GM19240 (cell line): ENCODE measurements around the gene SMOC2.
"Not testable (repeated sequence)": the region's sequence is repeated elsewhere in the genome, so short reads cannot be mapped to it uniquely, and the experiment has no call there.

Source experiments
- DNase-seq: peaks from one replicate; pipeline ENCODE4 v3.0.0; 2011; ENCODE audit warnings: low spot score; ENCODE audit not compliant: insufficient read length

Gene SMOC2

DNA sequence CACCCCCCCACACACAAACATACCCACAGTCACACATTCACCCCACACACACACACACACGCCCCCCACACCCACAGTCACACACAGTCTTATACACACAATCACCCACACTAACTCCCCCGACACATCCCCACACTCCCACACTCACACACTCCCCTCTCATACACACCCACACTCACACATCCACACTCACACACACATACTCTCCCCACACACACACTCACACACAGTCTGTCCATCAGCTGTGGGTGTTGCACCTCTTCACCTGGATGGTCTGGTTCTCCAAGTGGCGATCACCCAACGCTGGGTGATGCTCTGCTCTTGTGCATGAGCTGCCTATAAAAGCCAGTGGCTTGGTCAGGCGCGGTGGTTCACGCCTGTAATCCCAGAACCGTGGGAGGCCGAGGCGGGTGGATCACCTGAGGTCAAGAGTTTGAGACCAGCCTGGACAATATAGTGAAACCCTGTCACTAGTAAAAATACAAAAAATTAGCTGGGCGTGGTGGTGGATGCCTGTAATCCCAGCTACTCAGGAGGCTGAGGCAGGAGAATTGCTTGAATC lies 158.9 kb downstream of the SMOC2 start:
- no peak for DNase-seq

DNA sequence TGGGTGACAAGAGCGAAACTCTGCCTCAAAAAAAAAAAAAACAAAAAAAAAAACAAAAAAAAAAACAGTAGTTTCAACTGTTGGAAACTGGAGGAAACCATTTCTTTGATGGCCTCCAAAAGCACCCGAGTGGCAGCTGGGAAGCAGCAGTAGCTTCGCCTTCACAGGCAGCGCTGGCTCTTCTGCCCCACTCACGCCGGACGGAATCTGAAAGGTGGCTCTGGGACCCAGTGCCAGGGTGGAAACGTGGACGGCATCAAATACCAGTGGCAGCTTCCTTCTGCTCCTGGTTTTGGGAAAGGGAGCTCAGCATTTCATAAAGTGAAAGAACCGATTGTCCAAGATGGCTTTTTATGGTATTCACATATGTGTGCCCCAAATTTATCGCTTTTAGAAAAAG lies 159.4 kb downstream of the SMOC2 start:
- DNase-seq: no peak

DNA sequence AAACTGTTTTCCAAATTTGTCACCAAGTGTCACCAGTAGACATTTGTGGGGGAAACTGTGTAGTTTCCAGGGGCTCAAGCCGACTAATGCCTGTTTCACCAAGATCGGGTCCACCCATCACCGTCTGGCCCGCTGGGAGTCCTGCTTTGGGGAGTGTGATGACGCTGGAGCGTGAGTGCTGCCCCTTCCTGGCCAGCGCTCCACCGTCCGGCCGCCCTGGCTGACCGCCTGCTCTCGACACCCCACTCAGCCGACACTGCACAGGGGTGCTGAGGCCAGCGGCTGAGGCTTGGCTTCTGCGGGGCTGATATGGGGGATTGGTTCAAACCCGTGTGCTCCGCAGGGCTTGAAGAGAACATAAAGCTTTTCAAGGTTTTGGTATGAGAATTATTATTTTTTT lies 160.1 kb downstream of the SMOC2 start:
- DNase-seq: no peak

DNA sequence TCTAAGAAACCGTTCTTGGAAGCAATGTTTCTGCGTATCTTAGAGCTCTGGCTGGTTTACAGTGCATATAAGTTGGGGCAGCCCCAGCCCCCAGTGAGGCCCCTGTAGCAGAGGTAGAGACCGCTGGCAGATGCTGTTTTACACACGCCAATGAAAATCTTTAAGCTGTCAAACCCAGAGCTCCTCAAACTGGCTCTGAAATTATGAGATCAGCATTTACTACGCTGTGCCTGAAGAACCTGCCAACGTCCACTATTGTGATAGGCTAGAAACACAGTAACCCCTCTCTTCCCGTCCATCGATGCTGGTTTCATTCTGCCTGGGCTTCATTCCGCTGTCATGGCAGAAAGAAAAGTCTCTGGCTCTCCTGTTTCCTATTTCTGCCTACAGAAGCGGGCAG lies 160.6 kb downstream of the SMOC2 start:
- DNase-seq: no peak

DNA sequence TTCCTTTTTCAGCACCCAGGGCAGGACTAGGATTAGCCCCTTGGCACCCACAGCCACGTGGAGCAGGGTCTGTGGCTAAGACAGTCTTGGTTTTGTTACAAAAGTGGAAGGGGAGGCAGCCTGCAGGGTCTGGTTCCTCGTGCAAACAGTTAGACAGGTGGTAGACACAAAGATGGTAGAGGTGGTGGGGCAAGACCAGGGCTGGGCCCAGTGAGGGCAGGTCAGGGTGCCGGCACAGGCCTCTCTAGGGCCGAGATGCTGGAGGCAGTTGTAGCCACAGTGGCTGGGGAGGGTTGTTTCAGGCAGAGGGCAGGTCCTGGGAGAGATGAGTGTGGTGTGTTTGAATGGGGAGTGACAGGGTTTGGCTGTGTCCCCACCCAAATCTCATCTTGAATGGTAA lies 161.6 kb downstream of the SMOC2 start:
- no peak for DNase-seq

DNA sequence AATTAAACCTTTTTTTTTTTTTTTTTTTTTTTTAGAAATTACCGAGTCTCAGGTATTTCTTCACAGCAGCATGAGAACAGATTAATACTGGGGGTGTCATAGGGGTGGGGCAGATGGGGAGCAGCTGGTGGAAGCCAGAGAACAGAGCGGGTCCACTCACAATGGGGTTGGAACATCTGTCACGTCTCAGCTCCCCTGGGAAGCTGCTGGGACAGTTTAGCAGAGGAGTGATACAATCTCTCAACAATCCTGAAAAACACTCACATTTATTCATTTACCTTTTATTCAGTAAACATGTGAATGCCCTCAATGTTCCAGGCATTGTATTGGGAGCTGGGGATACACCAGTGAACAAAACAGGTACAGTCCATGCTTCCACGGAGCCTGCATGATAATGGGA lies 162.2 kb downstream of the SMOC2 start:
- DNase-seq: no peak

DNA sequence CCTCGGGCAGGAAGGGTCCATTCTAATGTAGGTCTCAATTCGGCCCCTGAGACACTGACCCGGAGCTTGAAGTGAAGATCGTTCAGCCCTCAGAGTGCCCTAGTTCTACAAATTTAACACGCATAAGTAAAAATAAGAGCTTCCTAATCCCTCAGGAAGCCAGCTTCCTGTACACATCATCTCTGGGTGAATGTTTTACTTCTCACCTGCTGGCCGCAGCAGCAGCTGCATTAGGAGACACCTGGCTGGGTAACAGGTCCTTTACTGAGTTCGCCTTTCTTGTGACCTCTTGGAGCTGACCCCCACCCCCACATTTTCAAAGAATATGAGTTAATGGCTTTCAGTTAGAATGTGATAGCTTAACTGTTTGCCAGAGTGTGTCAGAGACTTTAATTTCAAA lies 165.0 kb downstream of the SMOC2 start:
- DNase-seq: no peak

DNA sequence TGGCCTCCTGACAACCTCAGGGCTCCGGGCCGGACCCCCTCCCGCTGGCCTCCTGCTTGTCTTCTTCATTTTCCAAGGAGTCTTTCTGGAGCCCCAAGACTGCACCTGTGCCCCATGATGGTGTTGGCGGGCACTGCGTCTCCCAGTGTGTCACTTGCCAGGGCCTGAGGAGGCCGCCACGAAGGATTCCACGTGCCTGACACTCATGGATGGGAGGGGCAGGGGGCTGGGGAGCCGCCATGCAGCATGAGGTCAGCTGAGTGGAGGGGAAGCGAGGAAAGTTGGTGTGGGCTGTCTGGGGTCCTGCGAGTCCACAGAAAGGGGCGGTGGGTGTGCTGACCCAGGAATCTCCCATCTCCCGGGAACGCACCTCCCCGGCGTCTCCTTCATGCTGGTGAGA lies 165.7 kb downstream of the SMOC2 start:
- no peak for DNase-seq

DNA sequence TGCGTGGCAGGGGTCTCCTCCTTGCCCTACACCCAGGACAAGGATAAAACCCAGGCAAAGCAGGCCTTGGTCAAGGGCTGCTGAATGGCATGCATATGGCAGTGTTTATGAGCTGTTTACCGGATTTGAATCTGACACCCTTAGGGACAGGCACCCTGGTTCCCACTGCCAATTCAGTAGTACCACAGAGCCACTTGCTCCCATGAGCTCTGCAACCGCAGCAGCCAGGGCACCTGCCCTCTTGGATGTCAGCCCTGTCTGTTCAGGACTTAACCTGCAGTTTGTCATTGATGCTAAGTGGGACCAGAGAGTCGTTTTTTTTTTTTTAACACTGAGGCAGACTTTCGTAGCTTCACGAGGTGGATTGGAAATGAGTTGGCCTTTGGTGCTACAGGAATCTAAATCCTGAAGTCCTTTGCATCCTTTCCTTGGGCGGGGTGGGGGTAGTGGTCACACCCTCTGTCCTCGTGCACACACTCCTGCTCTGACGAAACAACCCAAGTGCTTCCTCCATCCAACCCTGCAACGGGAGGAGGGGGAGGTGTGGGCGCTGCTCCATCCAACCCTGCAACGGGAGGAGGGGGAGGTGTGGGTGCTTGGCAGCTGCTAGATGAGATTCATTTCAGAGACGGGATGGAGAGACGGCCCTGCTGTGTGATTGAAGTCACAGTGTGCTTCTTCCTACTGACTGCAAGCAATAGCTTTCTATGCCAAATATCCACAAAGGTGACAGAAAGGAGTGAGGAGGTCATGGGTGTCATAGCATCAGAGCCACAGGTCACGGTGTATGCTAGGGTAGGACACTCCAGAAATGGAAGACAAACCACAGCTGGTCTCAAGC lies 166.5 kb downstream of the SMOC2 start:
- no peak for DNase-seq

DNA sequence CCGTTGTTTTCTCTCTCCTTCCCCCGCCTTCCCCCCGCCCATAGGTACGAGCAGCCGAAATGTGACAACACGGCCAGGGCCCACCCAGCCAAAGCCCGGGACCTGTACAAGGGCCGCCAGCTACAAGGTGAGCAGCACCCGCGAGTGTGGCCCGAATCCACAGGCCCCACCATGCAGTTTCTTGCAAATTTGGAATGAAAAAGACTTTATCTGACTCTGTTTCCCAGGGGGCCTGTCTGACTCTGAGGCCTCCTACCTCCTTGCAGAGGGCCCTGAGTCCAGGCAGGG lies 167.1 kb downstream of the SMOC2 start:
- no peak for DNase-seq

DNA sequence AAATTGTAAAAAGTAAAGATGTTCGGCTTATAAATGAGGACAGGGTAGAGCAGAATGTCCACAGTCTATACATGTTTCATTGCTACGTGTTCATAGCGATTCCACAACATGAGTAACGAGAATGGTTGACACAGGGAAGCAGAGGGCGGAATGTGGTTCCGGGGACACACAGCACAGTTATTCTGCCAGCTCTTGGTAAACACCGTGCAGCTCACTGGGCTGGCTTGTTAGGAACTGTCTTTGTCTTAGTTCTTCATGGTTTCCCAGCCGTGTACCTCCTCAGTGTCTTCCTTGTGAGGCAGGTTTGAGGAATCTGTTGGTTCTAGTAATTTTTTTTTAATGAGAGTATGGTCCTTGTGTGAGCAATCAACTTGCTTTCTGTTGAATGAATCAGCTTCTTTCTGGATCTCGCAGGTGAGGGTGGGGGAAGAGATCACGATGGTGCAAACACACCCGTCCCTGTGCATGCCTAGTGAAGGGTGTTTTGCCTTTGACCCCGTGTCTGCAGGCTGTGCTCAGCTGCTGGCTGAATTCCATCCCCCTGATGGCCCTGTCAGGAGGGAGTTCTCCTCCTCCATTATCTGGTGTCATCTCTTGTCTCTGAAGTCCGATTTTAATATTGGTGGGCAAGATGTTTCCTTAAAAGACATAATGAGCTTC lies 168.2 kb downstream of the SMOC2 start:
- DNase-seq: no peak

DNA sequence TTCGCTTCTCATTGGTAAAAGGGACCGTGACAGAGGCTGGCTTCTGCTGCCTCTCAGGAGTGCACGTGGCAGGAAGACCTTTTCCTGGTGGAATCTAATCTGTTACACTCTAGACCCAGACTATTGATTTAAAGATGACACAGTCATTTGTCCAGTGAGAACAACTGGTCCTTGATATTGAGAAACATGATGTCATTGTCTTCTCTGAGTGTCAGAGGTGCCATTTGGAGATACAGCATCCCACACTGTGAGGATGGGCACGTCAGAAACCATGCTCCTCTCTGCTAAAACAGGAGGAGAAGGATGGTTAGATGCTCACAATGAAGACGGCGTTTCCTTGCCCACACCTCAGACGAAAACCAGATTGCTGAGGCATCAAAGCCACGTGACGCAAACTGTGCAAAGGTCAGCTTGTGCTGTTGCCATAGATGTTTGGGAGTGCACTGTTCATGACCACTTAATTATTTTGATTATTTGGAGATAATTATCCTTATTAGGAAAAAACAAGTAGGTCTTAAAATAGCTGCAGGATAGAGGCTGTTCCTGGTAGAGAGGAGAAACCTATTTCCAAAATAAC lies 169.0 kb downstream of the SMOC2 start:
- DNase-seq: no peak

DNA sequence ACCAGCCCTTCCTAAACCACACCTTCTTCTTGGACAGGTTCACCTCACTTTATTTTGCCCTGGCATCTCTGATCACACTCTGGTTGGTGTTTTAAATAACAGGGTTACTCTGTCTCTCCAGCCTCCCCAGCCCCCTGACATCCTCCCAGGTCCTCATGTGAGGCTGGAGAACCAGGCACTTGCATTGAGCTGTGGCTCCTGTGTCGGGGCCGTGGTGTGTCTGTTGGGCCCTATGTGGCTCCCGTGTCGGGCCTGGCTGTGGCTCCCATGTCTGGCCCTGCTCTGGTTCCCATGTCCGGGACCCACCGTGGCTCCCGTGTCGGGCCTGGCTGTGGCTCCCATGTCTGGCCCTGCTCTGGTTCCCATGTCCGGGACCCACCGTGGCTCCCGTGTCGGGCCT lies 170.0 kb downstream of the SMOC2 start:
- DNase-seq: not testable (repeated sequence)

DNA sequence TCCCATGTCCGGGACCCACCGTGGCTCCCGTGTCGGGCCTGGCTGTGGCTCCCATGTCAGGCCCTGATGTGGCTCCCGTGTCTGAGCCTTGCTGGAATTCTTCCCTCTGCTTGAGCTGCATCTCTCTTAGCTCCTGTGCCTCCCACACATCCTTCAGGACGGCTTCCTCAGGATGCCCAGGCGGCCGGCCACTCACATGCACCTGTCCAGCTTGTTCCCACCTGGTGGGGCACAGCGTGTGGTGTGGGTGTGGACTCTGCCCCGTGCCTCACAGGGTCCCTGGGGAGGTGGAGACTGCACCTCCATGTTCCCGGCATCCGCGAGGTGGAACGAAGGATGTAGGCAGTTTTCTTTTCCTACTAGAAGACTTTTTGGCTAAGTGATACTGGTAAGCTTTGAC lies 170.7 kb downstream of the SMOC2 start:
- no peak for DNase-seq

DNA sequence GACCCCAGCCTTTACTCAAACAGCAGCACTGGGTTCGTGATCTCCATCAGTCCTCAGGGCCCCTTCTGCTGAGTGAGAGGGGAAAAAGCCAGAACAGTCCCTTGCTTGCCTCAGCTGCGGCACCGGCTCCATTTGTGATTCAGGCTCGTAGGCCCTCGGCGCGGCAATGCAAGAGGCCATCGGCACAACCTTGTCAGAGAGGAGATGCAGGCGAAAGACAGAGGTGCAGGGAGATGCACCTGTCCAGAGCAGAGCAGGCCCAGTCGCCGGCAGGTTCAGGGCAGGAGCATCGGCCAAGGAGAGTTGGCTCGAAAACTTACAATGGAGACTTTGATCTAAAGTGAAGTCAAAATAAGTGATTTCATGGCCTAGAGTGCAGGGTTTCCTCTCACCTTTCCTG lies 171.6 kb downstream of the SMOC2 start:
- no peak for DNase-seq

DNA sequence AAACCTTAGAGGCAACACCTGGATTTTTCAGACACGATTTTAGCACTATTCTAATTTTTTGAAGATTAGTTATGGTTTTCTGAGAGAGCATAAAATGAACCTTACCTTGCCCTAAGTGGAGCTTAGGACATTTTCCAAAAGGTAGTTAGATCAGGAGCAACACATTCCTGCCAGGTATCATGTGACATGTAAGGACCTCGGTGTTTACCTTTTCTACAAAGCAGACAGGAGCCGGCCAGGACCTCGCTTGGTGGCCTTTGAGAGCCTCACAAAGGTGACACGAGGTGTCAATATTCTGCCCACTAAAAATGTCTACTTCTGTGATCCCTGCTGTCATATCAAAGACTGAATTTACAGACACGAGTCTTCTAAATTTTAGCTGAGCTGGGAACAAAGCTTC lies 174.9 kb downstream of the SMOC2 start:
- DNase-seq: no peak

DNA sequence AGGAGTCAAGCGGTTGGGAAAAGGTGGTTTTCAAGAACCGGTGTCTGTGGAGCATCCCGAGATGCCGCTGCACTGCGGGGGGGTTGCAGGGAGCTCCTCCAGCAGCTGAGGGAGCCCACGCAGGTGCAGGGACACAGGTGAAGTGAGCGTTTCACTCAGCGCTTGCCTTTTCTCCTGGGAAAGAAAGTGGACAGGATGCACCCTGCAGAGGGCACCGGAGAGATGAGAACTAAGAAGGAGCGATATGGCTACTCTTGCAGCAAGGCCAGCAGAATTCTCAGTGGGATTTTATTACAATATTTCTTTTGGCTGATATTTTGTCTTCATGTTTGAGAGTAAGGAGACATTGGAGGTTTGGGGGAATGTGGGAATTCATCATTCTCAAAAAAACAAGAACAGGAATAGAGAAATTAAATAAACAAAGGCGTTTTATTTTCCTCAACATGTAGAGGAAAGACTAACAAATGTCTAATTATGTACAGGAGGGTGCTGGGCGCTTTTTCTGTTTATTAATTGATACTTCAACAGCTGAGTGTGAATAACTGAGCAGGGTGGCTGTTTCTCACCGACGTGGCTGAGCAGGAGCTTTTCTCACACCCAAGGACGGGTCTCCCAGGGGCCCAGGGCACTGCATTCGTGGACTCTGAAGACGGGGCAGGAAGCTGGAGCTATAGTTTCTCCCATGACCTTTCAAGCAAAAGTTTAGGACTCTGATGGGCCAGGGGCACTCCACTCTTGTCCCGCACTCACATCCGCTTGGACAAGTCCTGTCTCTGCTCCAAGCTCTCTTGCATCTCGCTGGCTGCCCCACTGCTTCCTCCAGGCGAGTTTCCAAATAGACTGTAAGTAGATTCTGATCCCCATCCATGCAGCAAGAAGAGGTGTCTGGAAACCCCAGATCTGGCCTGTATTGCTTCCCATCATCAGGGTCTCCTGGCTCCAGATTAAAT lies 176.1 kb downstream of the SMOC2 start:
- no peak for DNase-seq

DNA sequence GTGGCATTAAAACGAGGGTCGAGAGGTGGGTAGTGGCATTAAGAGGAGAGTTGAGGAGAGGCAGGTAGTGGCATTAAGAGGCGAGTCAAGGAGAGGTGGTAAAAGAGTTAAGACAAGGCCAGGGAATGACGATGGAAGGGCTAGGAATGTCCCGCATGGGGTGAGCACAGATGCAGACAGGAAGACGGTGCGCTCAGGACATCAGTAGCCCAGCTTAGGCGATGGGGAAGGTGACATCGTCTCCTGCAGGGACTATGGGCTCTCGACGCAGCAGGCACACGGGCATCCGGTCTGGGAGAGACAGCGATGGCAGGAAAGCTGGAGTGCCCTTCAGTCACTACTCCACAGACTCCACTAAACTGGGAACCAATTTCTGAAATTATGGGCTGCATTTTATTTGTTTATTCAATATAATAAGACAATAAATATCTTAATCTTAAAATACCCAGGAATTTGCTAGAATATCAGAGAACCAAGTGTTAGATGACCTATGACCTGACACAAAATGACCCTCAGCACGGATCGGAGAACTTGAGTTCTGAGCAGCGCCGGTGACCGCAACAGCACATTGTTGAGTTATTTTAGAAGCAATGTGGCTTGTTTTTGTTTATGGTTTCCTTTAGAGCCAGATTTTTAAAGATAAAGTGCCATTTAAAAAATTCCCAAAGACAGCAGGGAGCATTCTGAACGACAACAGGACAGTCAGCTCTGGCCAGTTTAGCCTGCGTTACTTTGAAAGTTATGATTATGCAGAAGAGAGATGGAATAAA lies 177.7 kb downstream of the SMOC2 start:
- no peak for DNase-seq

DNA sequence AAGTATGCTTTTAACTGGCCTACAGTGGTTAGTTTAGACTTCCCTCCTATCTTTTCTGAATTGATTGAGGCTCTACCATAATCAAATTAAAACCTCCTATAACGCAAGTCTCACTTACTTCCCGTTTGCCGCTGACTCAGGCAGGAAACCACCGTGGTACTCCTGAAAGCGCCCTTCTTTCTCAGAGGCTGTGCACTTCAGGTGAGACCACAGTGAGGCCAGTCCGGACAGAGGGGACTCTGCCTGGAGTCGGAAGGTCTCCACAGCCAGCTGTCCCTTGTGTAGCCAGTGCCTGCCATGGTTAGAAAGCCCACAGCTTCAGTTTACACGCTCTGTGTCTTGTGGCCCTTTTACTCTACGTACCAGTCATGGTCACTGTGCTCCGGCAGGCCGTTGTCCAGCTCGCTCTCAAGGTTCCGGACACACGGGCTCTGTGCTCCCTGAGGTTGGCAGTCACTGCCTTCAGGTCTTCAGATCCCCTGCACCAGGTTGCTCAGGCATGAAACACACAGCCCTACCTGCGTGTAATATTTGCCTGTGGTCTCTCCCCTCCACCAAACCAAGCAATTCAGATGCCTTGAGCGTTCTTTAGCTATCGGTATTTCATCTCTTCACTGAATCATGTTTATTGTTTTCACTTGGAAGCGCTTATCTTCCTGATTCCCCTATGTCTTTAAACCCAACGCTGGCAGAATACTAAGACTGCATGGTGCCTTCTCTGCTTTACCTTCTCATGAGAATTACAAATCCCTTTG lies 178.8 kb downstream of the SMOC2 start:
- DNase-seq: no peak

DNA sequence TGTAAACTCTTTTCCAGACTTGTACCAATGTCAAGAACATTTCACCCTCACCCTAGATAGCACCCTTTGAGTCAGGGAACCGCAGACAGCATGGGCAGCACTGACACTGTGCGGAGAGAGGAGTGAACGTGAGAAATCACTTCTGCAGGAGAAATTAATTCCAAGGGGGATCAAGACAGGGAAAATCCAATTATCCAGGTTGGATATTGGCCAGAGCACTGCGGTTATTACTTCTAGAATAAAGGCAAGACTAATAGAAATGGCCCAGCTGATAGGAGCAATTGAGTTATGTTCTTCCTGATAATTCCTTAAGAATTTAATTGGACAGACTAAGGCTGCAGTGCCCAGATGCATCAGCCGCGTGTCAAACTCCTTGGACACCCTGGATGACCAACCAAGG lies 179.6 kb downstream of the SMOC2 start:
- no peak for DNase-seq
